DND-41 (cell line): Measurements from ENCODE around the gene UBTD1.

Source experiments
- CTCF ChIP-seq: IDR thresholded peaks from 2 replicates; pipeline ENCODE4 v1.5.1; 2012; ENCODE audit warnings: borderline replicate concordance, low read length, moderate library complexity, mild to moderate bottlenecking; ENCODE audit not compliant: poor library complexity, severe bottlenecking; ENCODE audit errors: extremely low read depth
- EZH2 ChIP-seq: IDR thresholded peaks from 3 replicates; pipeline ENCODE4 v1.6.1; 2012; ENCODE audit warnings: borderline replicate concordance, low read depth, mild to moderate bottlenecking, moderate library complexity, low read length, inconsistent platforms; ENCODE audit not compliant: severe bottlenecking

GRCh38 chr10:97534746-97535367 is 36.1 kb downstream of the UBTD1 start:
- peak; percentile 64 for TF ChIP-seq CTCF
- no peak for TF ChIP-seq EZH2
